Gastrocnemius medialis (tissue), 4 donors: ENCODE results near the gene FBXW10. TPM values are rescaled to one million over a fixed set of nuclear protein-coding genes. Genes with fewer than 3 reads are reported as not detected.
"Not testable (repeated sequence)": the region's sequence is repeated elsewhere in the genome, so short reads cannot be mapped to it uniquely, and the experiment has no call there.

Experiments used
- ATAC-seq, 2 donors: fragments of 150-250 bp; one replicate each; pipeline ENCODE4 v1.9.1; 2016
- DNase-seq, 2 donors: peaks; one replicate each; pipeline ENCODE4 v3.0.0-alpha.2; 2019
- H3K27ac ChIP-seq, 4 donors: fragments of 200-600 bp; sonication (generic); 1 replicate in 1 of 4; 2 replicates in 3 of 4; pipeline ENCODE4 v1.5.1; 2016 to 2018; ENCODE audit warnings: mild to moderate bottlenecking in 2 of 4, moderate library complexity in 1 of 4
- H3K27me3 ChIP-seq, 3 donors: fragments of 200-600 bp; sonication (generic) in 2 of 3; 1 replicate in 1 of 3; 2 replicates in 2 of 3; pipeline versions ENCODE4 v1.5.1 to v1.6.0; 2016 to 2019; ENCODE audit warnings: mild to moderate bottlenecking in 1 of 3, moderate library complexity in 1 of 3
- H3K36me3 ChIP-seq, 2 donors: fragments of 200-600 bp; sonication (generic) in 1 of 2; one replicate each; pipeline ENCODE4 v1.5.1; 2017 to 2018
- H3K4me1 ChIP-seq, 2 donors: fragments of 200-600 bp; sonication (generic) in 1 of 2; one replicate each; pipeline ENCODE4 v1.5.1; 2016 to 2017; ENCODE audit warnings: mild to moderate bottlenecking in 2 of 2
- H3K4me3 ChIP-seq, 4 donors: fragments of 200-600 bp; sonication (generic) in 3 of 4; 1 replicate in 1 of 4; 2 replicates in 3 of 4; pipeline ENCODE4 v1.5.1; 2016 to 2019; ENCODE audit warnings: mild to moderate bottlenecking in 2 of 4
- H3K9me3 ChIP-seq, 3 donors: fragments of 200-600 bp; sonication (generic) in 2 of 3; 1 replicate in 1 of 3; 2 replicates in 2 of 3; pipeline ENCODE4 v1.5.1; 2016 to 2019
- CTCF ChIP-seq, 5 experiments: fragments of 450-650 bp in 3 of 5; fragments of 200-600 bp in 2 of 5; sonication (generic) in 2 of 5; IDR thresholded peaks in 4 of 5; conservative IDR thresholded peaks in 1 of 5; 1 replicate in 4 of 5; 2 replicates in 1 of 5; pipeline ENCODE4 v1.5.1; 2016 to 2019; ENCODE audit warnings: antibody characterized with exemption in 5 of 5, mild to moderate bottlenecking in 3 of 5, moderate library complexity in 3 of 5
- in situ Hi-C, 4 donors: fragments of 200-750 bp; cut with MboI; loops; one replicate each; pipeline versions ENCODE4 v1.15.0 to v1.8.0; 2017; ENCODE audit warnings: low sequenced_read_pairs in 4 of 4
- intact Hi-C: fragments of 100-400 bp; cut with DNase I; formaldehyde crosslinking; loops from one replicate; pipeline ENCODE4 v1.15.1; 2023; ENCODE audit warnings: low total_unique reads
- total RNA-seq, 4 donors: library from RNA; depleted of rRNA; stranded (reverse); fragments of >200 nt; gene quantifications; one replicate each; pipeline versions ENCODE4 v1.1.0 to v1.2.3, GENCODE V29; 2016

FBXW10 gene, protein sequence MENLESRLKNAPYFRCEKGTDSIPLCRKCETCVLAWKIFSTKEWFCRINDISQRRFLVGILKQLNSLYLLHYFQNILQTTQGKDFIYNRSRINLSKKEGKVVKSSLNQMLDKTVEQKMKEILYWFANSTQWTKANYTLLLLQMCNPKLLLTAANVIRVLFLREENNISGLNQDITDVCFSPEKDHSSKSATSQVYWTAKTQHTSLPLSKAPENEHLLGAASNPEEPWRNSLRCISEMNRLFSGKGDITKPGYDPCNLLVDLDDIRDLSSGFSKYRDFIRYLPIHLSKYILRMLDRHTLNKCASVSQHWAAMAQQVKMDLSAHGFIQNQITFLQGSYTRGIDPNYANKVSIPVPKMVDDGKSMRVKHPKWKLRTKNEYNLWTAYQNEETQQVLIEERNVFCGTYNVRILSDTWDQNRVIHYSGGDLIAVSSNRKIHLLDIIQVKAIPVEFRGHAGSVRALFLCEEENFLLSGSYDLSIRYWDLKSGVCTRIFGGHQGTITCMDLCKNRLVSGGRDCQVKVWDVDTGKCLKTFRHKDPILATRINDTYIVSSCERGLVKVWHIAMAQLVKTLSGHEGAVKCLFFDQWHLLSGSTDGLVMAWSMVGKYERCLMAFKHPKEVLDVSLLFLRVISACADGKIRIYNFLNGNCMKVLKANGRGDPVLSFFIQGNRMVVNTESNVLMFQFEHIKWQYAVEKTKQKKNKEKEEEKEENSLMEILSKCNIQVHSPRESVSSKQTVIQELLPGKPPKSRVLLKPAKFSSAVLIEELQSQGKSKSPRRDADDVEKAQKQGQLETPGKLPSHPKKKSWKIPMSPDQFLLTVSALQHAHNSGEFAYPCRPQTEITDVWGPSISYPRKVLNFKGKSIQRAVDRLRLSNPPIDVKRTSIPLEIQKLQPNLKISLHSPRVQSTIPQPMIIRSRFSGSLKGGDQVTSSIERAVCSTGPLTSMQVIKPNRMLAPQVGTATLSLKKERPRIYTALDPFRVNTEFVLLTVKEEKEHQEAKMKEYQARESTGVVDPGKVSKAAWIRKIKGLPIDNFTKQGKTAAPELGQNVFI
- under 1 TPM; 0.09 to 0.56 (median 0.41) TPM for total RNA-seq

- in situ Hi-C loops, H3K4me3 ChIP-seq, DNase-seq: not testable (repeated sequence)
Measured at GRCh38 chr17:18743699-18744421, at the start of gene FBXW10. TSS of gene FBXW10 (plus strand) at chr17:18744054. CDS start at chr17:18744245, 191 bp downstream.

DNA sequence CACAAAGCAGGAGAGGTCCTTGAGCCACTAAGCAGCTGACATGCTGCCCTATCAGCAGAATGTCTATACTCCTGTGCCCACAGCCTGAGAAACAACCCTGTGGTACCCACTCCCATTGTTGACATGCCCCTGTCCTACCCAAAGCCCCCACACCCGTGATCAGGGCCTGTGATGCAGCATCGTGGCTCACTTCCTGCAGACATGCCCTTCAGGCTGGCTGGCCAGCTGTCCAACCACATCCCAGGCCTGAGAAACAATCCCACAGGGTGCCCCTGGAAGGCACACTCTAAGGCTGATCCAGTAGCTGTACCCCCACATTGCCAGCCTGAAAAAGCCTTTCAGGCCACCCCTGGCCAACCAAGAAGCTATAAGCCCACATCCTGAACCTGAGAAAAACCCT is 48.7 kb upstream of the FBXW10 start:
- intact Hi-C loops, DNase-seq, H3K36me3 ChIP-seq, H3K4me3 ChIP-seq, H3K9me3 ChIP-seq, H3K27me3 ChIP-seq, H3K4me1 ChIP-seq, ATAC-seq, in situ Hi-C loops, H3K27ac ChIP-seq: not testable (repeated sequence)

More at GRCh38 chr17:18743699-18744421, at the start of gene FBXW10:
- H3K9me3 ChIP-seq, H3K36me3 ChIP-seq, H3K27me3 ChIP-seq, intact Hi-C loops, ATAC-seq, H3K4me1 ChIP-seq, H3K27ac ChIP-seq: not testable (repeated sequence)

- H3K9me3 ChIP-seq, DNase-seq, in situ Hi-C loops, ATAC-seq, intact Hi-C loops, H3K27me3 ChIP-seq, H3K36me3 ChIP-seq, H3K4me1 ChIP-seq: not testable (repeated sequence)
- H3K27ac ChIP-seq: peak overlapping the region in 3 of 4 donors; percentile 72 to 84 (median 75)
- H3K4me3 ChIP-seq: peak overlapping the region; percentile 51 to 65 (median 58)
Measured at GRCh38 chr17:18698473-18699103, 45.3 kb upstream of the FBXW10 start.

DNA sequence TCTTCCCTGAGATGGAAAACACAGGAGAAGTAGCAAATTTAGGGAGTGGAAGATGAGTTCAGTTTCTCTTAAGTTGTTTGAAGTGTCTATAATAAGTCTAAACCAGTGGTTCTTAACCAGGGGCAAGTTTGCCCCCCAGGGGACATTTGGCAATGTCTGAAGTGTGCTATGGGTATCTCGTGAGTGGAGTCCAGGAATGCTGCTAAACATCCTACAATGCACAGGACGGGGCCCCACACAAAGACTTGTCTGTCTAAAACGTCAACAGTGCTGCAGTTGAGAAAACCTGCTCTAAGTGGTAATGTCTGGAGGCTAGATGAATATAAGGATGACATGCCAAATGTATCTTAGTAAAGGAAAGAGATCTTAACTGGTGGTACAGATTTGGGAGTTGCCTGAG is 37.9 kb upstream of the FBXW10 start:
- intact Hi-C loops: not testable (repeated sequence)

DNA sequence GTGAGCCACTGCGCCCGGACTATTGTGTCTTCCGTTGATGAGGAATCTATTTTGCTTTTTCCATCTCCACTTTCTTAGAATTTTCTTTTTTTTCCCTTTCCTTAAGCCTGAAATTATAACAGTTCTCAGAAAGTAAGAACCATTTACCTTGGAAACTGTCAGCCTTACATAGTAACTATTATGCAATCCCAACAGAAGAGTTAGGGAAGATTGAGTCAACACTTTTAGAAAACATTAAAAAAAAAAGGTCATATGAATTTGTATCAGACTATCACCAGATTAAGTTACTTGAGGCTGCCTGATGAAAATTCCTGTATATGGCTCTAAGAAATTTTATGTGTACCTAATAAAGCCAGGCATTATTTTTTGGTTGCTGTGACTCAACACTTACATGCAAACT is 35.6 kb upstream of the FBXW10 start:
- in situ Hi-C loops: not testable (repeated sequence)

More for the DNA sequence above, 37.9 kb upstream of the FBXW10 start:
- H3K9me3 ChIP-seq, H3K27ac ChIP-seq, ATAC-seq, H3K27me3 ChIP-seq, in situ Hi-C loops, H3K4me1 ChIP-seq, DNase-seq, H3K36me3 ChIP-seq, H3K4me3 ChIP-seq: not testable (repeated sequence)

GRCh38 chr17:18712354-18712999 is 31.4 kb upstream of the FBXW10 start:
- H3K36me3 ChIP-seq, H3K27me3 ChIP-seq, H3K9me3 ChIP-seq, intact Hi-C loops, H3K4me3 ChIP-seq, H3K27ac ChIP-seq, in situ Hi-C loops, H3K4me1 ChIP-seq: not testable (repeated sequence)
- ATAC-seq (peak; percentile 76 to 77), DNase-seq (peak; percentile 14 to 44)
- TF ChIP-seq CTCF (IDR thresholded peaks at IDR 0.05 in 4 of 5, conservative IDR thresholded peaks at IDR 0.05 in 1 of 5): peak; percentile 26 to 68 (median 37)

More for the DNA sequence above, 35.6 kb upstream of the FBXW10 start:
- ATAC-seq, H3K36me3 ChIP-seq, H3K27ac ChIP-seq, H3K9me3 ChIP-seq, H3K27me3 ChIP-seq, H3K4me3 ChIP-seq, DNase-seq, intact Hi-C loops, H3K4me1 ChIP-seq: not testable (repeated sequence)

- H3K9me3 ChIP-seq, H3K36me3 ChIP-seq, in situ Hi-C loops, ATAC-seq, DNase-seq, H3K4me1 ChIP-seq, H3K4me3 ChIP-seq, intact Hi-C loops, H3K27me3 ChIP-seq: not testable (repeated sequence)
- H3K27ac ChIP-seq: peak overlapping the region in 1 of 4 donors; percentile 23
Measured at GRCh38 chr17:18718643-18719427, 25.0 kb upstream of the FBXW10 start.

DNA sequence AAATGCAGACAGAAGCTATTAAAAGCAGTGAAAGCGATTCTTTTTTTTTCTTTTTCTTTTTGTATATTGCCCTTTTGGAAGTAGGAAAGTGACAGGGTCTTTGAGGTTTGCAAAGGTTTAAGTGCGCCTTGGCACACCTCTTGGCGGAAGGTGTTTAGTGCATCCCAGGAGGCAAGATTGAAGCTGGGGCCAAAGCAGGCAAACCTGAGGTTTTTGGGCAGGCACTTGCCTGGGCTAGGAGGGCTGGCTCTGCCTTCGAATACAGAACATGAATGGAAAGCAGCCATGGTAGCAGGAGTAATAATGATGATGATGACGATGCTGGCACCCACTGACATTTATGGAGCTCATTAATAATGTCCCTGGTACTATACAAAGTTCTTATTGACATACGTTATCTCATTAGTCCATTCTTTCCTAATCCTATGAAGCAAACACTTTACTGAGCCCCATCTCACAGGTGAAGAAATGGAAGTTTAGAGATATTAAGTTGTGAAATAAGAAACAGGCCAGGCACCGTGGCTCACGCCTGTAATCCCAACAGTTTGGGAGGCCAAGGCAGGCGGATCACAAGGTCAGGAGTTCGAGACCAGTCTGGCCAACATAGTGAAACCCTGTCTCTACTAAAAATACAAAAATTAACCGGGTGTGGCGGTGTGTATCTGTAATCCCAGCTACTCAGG is 24.3 kb upstream of the FBXW10 start:
- intact Hi-C loops, H3K36me3 ChIP-seq: not testable (repeated sequence)

More for the DNA sequence above, 24.3 kb upstream of the FBXW10 start:
- H3K4me1 ChIP-seq, in situ Hi-C loops, ATAC-seq, H3K4me3 ChIP-seq, H3K9me3 ChIP-seq, DNase-seq, H3K27me3 ChIP-seq: not testable (repeated sequence)
- H3K27ac ChIP-seq: peak overlapping the region in 1 of 4 donors; percentile 23
